HEK293T (cell line): ENCODE data around the gene ATP2B2.

Experiments used
- CTCF ChIA-PET: fragments of 350-600 bp; formaldehyde crosslinking; extraction: SDS; loops from one replicate; lab custom pipeline; 2021; ENCODE audit warnings: antibody characterized with exemption, inconsistent platforms; lab: Yijun Ruan, JAX
- POLR2A ChIA-PET: fragments of 350-600 bp; formaldehyde crosslinking; extraction: SDS; loops from one replicate; lab custom pipeline; 2020; ENCODE audit warnings: antibody characterized with exemption, inconsistent platforms; lab: Yijun Ruan, JAX
- DNase-seq: peaks from one replicate; pipeline ENCODE4 v3.0.0; 2012; ENCODE audit warnings: mixed read lengths; ENCODE audit errors: extremely low spot score
- ARNT ChIP-seq: fragments of 450-650 bp; IDR thresholded peaks from 2 replicates; pipeline ENCODE4 v1.6.1; 2017; ENCODE audit warnings: mild to moderate bottlenecking
- BHLHE40 ChIP-seq: fragments of 450-650 bp; IDR thresholded peaks from 2 replicates; pipeline ENCODE4 v1.6.1; 2016; ENCODE audit warnings: mild to moderate bottlenecking, moderate library complexity, borderline replicate concordance
- CTBP1 ChIP-seq: fragments of 450-650 bp; IDR thresholded peaks from 2 replicates; pipeline ENCODE4 v1.6.1; 2016; ENCODE audit warnings: borderline replicate concordance
- ELF4 ChIP-seq: fragments of 450-650 bp; IDR thresholded peaks from 2 replicates; pipeline ENCODE4 v1.6.1; 2017; ENCODE audit warnings: antibody characterized with exemption
- FOXA1 ChIP-seq: fragments of 450-650 bp; IDR thresholded peaks from 2 replicates; pipeline ENCODE4 v1.6.1; 2016; ENCODE audit warnings: mild to moderate bottlenecking
- FOXK2 ChIP-seq: fragments of 450-650 bp; IDR thresholded peaks from 2 replicates; pipeline ENCODE4 v1.6.1; 2016; ENCODE audit warnings: mild to moderate bottlenecking
- FOXM1 ChIP-seq: fragments of 450-650 bp; IDR thresholded peaks from 2 replicates; pipeline ENCODE4 v1.6.1; 2017; ENCODE audit warnings: mild to moderate bottlenecking, borderline replicate concordance
- HDGF ChIP-seq: fragments of 450-650 bp; IDR thresholded peaks from 2 replicates; pipeline ENCODE4 v1.6.1; 2017; ENCODE audit warnings: antibody characterized with exemption, borderline replicate concordance
- L3MBTL2 ChIP-seq: fragments of 450-650 bp; conservative IDR thresholded peaks from 2 replicates; pipeline ENCODE4 v1.6.1; 2016; ENCODE audit warnings: mild to moderate bottlenecking
- LEF1 ChIP-seq: fragments of 450-650 bp; IDR thresholded peaks from 2 replicates; pipeline ENCODE4 v1.6.1; 2017; ENCODE audit warnings: mild to moderate bottlenecking, borderline replicate concordance
- NFRKB ChIP-seq: fragments of 450-650 bp; IDR thresholded peaks from 2 replicates; pipeline ENCODE4 v1.6.1; 2016; ENCODE audit warnings: mild to moderate bottlenecking, moderate library complexity
- PKNOX1 ChIP-seq: fragments of 450-650 bp; IDR thresholded peaks from 2 replicates; pipeline ENCODE4 v1.6.1; 2016
- SP1 ChIP-seq: fragments of 450-650 bp; IDR thresholded peaks from 2 replicates; pipeline ENCODE4 v1.6.1; 2017
- SUZ12 ChIP-seq: fragments of 450-650 bp; IDR thresholded peaks from 2 replicates; pipeline ENCODE4 v1.6.1; 2016; ENCODE audit warnings: mild to moderate bottlenecking
- TARDBP ChIP-seq: fragments of 450-650 bp; IDR thresholded peaks from 2 replicates; pipeline ENCODE4 v1.6.1; 2016
- ZNF384 ChIP-seq: fragments of 450-650 bp; IDR thresholded peaks from 2 replicates; pipeline ENCODE4 v1.6.1; 2016

Gene ATP2B2

GRCh38 chr3:10340476-10340875, 164.9 kb downstream of the ATP2B2 start:
- TF ChIP-seq LEF1, result no peak
- no peak for TF ChIP-seq CTBP1
- no peak for TF ChIP-seq FOXM1
- no peak for TF ChIP-seq SUZ12
- no peak for TF ChIP-seq HDGF
- no peak for TF ChIP-seq ARNT
- TF ChIP-seq ELF4, result no peak
- no peak for TF ChIP-seq PKNOX1
- TF ChIP-seq SP1, result no peak
- TF ChIP-seq NFRKB, result no peak
- ChIA-PET POLR2A (no interaction called here), CTCF (interaction anchor here (0.6 kb wide), 1 partner anchor 364 kb away, joined by 3 read pairs; no protein-coding TSS in a partner anchor)
- no peak for DNase-seq

DNA sequence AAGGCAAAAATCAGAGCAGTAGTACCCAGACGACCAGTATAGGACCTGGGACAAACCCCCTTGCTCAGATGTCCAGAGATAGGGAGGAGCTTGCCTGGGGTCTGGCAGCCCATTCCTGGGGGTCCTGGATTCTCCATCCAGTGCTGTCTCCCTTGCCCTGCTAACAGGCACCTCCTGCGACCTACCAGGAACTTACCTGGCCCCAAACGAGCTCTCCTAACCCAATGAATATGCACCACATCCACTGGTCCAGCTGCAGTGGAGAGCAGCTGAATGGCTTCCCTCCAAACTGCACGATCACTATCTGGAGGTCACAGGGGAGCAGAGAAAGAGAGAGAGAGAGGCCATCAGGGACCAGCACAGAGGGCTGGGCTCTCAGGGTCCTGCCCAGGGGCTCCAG, 165.3 kb downstream of the ATP2B2 start:
- no peak for DNase-seq
- TF ChIP-seq SP1 (no peak), ARNT (no peak), FOXA1 (no peak), NFRKB (no peak), FOXK2 (no peak), ELF4 (no peak), BHLHE40 (no peak), PKNOX1 (no peak), HDGF (no peak), ZNF384 (no peak), SUZ12 (no peak), L3MBTL2 (no peak), FOXM1 (no peak), TARDBP (no peak), CTBP1 (no peak), LEF1 (no peak)
- CTCF ChIA-PET, result interaction anchor here (0.6 kb wide), 1 partner anchor 364 kb away, joined by 3 read pairs; no protein-coding TSS in a partner anchor
- POLR2A ChIA-PET, result no interaction called here

DNA sequence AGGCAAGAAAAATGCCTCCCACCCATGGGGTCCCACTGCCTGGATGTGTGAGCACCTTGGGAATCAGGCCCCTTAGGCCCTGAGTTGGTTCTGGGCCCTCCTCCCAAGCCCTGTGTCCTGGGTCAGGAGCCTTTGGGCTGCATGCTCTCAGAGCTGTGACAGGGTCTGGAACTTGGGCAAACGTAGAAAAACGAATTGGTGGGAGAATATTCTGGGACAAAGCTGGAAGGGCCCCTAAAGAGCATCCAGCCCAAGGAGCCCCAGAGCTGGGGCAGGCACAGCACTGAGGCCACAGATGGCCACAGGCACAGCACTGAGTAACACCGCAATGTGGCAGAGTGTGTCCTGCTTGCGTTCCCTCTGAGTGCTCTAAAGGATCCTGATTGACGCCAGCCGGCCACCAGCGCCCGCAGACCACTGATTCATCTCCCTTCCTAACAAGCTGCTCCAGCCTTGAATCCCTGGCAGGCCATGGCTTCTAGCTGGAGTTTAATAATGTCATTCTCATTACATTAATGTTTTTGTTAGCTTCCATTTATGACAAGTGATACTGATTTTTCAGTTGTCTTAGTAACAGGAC, 165.9 kb downstream of the ATP2B2 start:
- ChIA-PET CTCF (no interaction called here), POLR2A (no interaction called here)
- TF ChIP-seq NFRKB, result no peak
- TF ChIP-seq SP1, result no peak
- no peak for TF ChIP-seq ZNF384
- no peak for TF ChIP-seq TARDBP
- no peak for TF ChIP-seq HDGF
- no peak for TF ChIP-seq FOXM1
- no peak for TF ChIP-seq SUZ12
- TF ChIP-seq FOXK2, result no peak
- no peak for TF ChIP-seq ARNT
- no peak for TF ChIP-seq BHLHE40
- TF ChIP-seq L3MBTL2, result no peak
- TF ChIP-seq FOXA1, result no peak
- no peak for TF ChIP-seq LEF1
- no peak for TF ChIP-seq CTBP1
- TF ChIP-seq PKNOX1, result no peak
- TF ChIP-seq ELF4, result no peak
- DNase-seq, result no peak

DNA sequence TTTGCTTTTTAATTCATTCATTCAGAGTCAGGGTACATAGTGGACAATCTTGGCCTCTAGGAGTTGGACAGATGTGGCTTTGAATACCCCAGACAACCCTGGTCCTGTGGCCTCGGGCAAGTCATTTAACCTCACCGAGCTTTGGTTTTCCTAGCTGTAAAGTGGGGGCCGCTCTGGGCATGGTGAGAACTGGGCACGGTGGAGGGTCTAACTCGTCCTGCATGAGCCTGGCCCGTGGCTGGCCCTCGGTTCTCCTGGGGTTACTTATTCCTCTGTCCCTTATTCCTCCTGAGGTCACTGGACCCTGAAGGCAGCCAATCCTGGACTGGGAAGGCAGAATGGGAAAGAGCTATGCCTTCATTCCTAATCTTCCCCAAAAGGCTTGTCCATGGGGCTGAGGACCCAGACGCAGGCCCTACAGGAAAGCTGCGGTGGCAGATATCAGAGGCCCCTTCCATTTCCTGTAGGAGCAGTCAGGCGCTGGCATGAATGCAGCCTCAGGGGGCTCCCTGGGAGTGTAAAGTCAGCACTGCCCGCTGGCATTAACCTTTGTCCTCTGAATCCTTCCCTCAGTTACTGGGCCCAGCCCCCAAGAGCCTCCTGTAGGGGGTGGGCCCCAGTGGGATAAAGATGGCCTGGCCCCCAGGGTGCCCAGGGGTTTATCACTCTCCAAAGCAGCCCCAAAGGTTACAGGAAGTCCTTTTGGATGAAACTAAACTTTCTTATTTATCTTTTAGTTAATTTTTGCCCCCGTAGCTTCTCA, 166.6 kb downstream of the ATP2B2 start:
- DNase-seq, result no peak
- TF ChIP-seq ARNT (no peak), L3MBTL2 (no peak), HDGF (no peak), FOXA1 (no peak), CTBP1 (no peak), SP1 (no peak), FOXK2 (no peak), SUZ12 (no peak), ELF4 (no peak), FOXM1 (no peak), LEF1 (no peak), NFRKB (no peak), TARDBP (no peak), PKNOX1 (no peak), ZNF384 (no peak), BHLHE40 (no peak)
- POLR2A ChIA-PET, result no interaction called here
- CTCF ChIA-PET, result no interaction called here

DNA sequence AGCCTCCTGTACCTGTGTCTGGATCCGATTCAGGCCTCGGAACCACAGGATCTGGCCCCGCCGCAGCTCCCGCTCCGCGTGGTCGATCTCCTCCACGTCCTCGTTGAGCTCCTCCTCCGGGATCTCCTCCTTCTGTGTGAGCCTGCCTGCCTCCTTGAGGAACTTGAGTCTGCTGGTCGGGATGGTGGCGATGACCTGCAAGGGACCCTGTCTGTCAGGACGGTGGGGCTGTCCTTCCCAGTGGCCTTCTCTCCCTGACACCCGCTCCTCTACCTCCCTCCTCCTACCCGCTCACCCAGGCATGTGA, 167.3 kb downstream of the ATP2B2 start:
- TF ChIP-seq FOXA1 (no peak), HDGF (no peak), L3MBTL2 (no peak), ZNF384 (no peak), CTBP1 (no peak), ARNT (no peak), FOXM1 (no peak), PKNOX1 (no peak), SUZ12 (no peak), LEF1 (no peak), NFRKB (no peak), ELF4 (no peak)
- CTCF ChIA-PET, result no interaction called here
- no peak for DNase-seq
- POLR2A ChIA-PET, result no interaction called here
